Measurements from ENCODE around the gene LRRN2. TPM values are rescaled to one million over a fixed set of nuclear protein-coding genes. Genes with fewer than 3 reads are reported as not detected.
A peak's percentile ranks its signal among the peaks of the same experiment; 100 is the strongest.

The LRRN2 gene
- total RNA-seq, 2 donors from 2014 or later, result 6.6 to 8.2 TPM

- no peak for TF ChIP-seq CTCF (IDR thresholded peaks at IDR 0.05)
- DNase-seq (ENCODE audit: low spot score), result no peak
- no peaks in the 10 kb centered on the region for H3K36me3 ChIP-seq
- H3K4me1 ChIP-seq, result peaks cover 0 to 20% of the 10 kb centered on the region in 2 donors
- H3K4me3 ChIP-seq, result no peak overlapping the region
- H3K27me3 ChIP-seq, result no peaks in the 10 kb centered on the region
- no peaks in the 10 kb centered on the region for H3K9me3 ChIP-seq
- H3K27ac ChIP-seq, result peak overlapping the region in 1 of 2 donors; percentile 52
These were observed 25.8 kb upstream of the LRRN2 start for GRCh38 chr1:204711103-204711946.

DNA sequence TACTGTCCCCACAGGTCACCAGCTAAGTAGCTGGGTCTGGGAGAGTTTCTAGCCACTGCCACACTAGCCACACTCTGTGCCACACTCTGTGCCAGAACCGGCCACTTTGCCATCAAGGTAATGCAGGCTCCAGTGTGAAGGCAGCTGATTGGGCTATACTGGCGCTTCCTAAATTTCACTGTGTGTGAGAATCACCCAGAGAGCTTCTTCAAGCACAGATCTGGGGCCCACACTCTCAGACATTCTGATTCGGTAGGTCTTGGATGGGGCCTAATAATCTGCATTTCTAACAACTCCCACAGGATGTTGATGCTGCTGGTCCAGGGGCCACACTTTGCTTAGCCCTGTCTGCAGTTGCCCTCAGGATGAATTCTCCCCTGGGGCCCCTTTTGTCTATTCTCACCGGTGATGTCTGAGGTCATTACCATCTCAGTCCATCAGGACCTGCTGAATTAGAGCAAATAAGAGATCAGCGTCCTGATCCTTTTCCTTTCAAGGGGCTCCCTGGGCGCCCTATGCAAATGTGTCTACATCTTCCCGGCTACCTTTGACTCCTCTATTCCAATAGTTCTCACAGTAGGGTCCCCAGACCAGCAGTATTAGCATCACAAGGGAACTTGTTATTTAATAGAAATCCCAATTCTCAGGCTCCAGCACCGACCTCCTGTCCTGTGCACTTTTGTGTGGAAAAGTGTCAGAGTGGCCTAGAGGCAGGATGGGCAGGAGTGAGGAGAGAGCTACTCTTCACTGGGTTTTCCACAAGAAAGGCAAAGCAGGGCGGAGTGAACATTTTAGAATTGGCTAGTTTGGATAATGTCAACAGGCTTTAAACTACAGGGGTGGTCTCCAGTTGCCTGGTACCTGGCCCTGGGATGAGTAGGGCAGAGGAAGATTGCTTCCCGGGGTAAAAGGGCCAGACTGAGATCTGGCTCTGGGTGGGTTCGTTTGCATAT is 24.7 kb upstream of the LRRN2 start:
- TF ChIP-seq CTCF (IDR thresholded peaks at IDR 0.05), result no peak
- Histone ChIP-seq H3K36me3 (no peaks in the 10 kb centered on the region), H3K4me1 (peaks cover 0 to 20% of the 10 kb centered on the region in 2 donors), H3K27me3 (no peaks in the 10 kb centered on the region), H3K4me3 (no peak overlapping the region), H3K27ac (no peak overlapping the region), H3K9me3 (no peaks in the 10 kb centered on the region)
- no peak for DNase-seq (ENCODE audit: low spot score)

GRCh38 chr1:204709021-204709420 is 23.5 kb upstream of the LRRN2 start:
- Histone ChIP-seq H3K4me1 (peaks cover 0 to 20% of the 10 kb centered on the region in 2 donors), H3K27ac (no peak overlapping the region), H3K9me3 (no peaks in the 10 kb centered on the region), H3K4me3 (no peak overlapping the region), H3K36me3 (no peaks in the 10 kb centered on the region), H3K27me3 (no peaks in the 10 kb centered on the region)
- DNase-seq (ENCODE audit: low spot score), result no peak
- no peak for TF ChIP-seq CTCF (IDR thresholded peaks at IDR 0.05)

GRCh38 chr1:204706838-204707509 is 21.4 kb upstream of the LRRN2 start:
- Histone ChIP-seq H3K27ac (no peak overlapping the region), H3K4me1 (peaks cover 0 to 10% of the 10 kb centered on the region in 2 donors), H3K27me3 (no peaks in the 10 kb centered on the region), H3K9me3 (no peaks in the 10 kb centered on the region), H3K36me3 (no peaks in the 10 kb centered on the region), H3K4me3 (no peak overlapping the region)
- no peak for DNase-seq (ENCODE audit: low spot score)
- no peak for TF ChIP-seq CTCF (IDR thresholded peaks at IDR 0.05)
